Kidney (tissue), 14 donors: Measurements from ENCODE around the gene GPBP1L1. TPM values are rescaled to one million over a fixed set of nuclear protein-coding genes. Genes with fewer than 3 reads are reported as not detected.

Experiments
- DNase-seq, 5 donors: peaks; one replicate each; pipeline ENCODE4 v3.0.0-alpha.2; 2013 to 2020
- FAIRE-seq: peaks from 2 replicates; lab custom pipeline; 2012; peaks lifted over from hg19 to GRCh38; lab: Jason Lieb, UNC
- H3K27ac ChIP-seq, 2 donors: one replicate each; pipeline ENCODE4 v1.7.0; 2013; ENCODE audit warnings: low read depth in 2 of 2, low read length in 2 of 2, inconsistent platforms in 1 of 2
- H3K27me3 ChIP-seq: one replicate; pipeline ENCODE4 v1.7.1; 2013; ENCODE audit warnings: low read length, inconsistent platforms; ENCODE audit not compliant: control insufficient read depth, insufficient read depth
- H3K36me3 ChIP-seq, 3 donors: one replicate each; pipeline versions ENCODE4 v1.7.0 to v1.7.1; 2013; ENCODE audit warnings: low read length in 3 of 3, control low read depth in 1 of 3, inconsistent platforms in 1 of 3; ENCODE audit not compliant: insufficient read depth in 3 of 3, control insufficient read depth in 2 of 3
- H3K4me1 ChIP-seq, 3 donors: one replicate each; pipeline versions ENCODE4 v1.7.0 to v1.7.1; 2013; ENCODE audit warnings: low read length in 3 of 3, inconsistent platforms in 1 of 3, low read depth in 1 of 3; ENCODE audit not compliant: control insufficient read depth in 2 of 3, insufficient read depth in 2 of 3
- H3K4me3 ChIP-seq, 3 donors: one replicate each; pipeline versions ENCODE4 v1.7.0 to v1.8.1; 2013; ENCODE audit warnings: low read length in 3 of 3, control low read depth in 1 of 3, inconsistent platforms in 1 of 3
- H3K9ac ChIP-seq, 3 donors: one replicate each; pipeline versions ENCODE4 v1.7.0 to v1.7.1; 2013; ENCODE audit warnings: low read length in 3 of 3, control low read depth in 1 of 3, inconsistent platforms in 1 of 3
- H3K9me3 ChIP-seq, 3 donors: one replicate each; pipeline versions ENCODE4 v1.7.0 to v1.7.1; 2013; ENCODE audit warnings: low read length in 3 of 3, control low read depth in 1 of 3, inconsistent platforms in 1 of 3; ENCODE audit not compliant: control insufficient read depth in 2 of 3, insufficient read depth in 1 of 3
- intact Hi-C: fragments of 100-400 bp; cut with DNase I; formaldehyde crosslinking; loops from one replicate; pipeline ENCODE4 v1.11.1; 2022
- polyA plus RNA-seq: library from polyadenylated mRNA; stranded (reverse); fragments of 350-450 nt; fragmentation: Illumina TruSeq; extraction: RNeasy Lipid Tissue Mini Kit (QIAGEN cat#74804); gene quantifications from one replicate; pipeline ENCODE4 v1.2.3, GENCODE V29; 2014; ENCODE audit warnings: low read depth, low replicate concordance; ENCODE audit not compliant: insufficient read depth
- total RNA-seq: library from RNA; stranded (reverse); fragmentation: NEBNext Ultra II Directional; extraction: Animal tissue kit (Norgen Biotek cat#: 25700); gene quantifications from one replicate; pipeline ENCODE4 v1.2.1, GENCODE V29; 2021
- TF ChIP-seq, protein P1 (sequence below): IDR thresholded peaks from 3 replicates; pipeline ENCODE4 v1.5.1; 2012; ENCODE audit warnings: mild to moderate bottlenecking, moderate library complexity, borderline replicate concordance; ENCODE audit not compliant: insufficient read depth; ENCODE audit errors: extremely low read depth
- donor health status: control.
- donor health status: control.
- donor health status: control.
- donor health status: control.
- donor health status: control.
- donor health status: DM: yes; HTN: yes; CAD: no.
- donor health status: Normal renal cell carcinoma (clear cell type).

GPBP1L1 gene
- total and polyA plus RNA-seq, 2 donors from 2014 or later: 59.1 to 146 TPM

GRCh38 chr1:45674478-45674877 lies 11.9 kb downstream of the GPBP1L1 start:
- Histone ChIP-seq H3K9ac (no peak overlapping the region), H3K9me3 (no peaks in the 10 kb centered on the region), H3K4me1 (peaks cover 0 to 21% (median 13%) of the 10 kb centered on the region in 3 donors), H3K27me3 (no peaks in the 10 kb centered on the region), H3K4me3 (no peak overlapping the region), H3K27ac (no peak overlapping the region), H3K36me3 (no peaks in the 10 kb centered on the region)
- intact Hi-C loops: no loop called here
- TF ChIP-seq, protein P1, sequence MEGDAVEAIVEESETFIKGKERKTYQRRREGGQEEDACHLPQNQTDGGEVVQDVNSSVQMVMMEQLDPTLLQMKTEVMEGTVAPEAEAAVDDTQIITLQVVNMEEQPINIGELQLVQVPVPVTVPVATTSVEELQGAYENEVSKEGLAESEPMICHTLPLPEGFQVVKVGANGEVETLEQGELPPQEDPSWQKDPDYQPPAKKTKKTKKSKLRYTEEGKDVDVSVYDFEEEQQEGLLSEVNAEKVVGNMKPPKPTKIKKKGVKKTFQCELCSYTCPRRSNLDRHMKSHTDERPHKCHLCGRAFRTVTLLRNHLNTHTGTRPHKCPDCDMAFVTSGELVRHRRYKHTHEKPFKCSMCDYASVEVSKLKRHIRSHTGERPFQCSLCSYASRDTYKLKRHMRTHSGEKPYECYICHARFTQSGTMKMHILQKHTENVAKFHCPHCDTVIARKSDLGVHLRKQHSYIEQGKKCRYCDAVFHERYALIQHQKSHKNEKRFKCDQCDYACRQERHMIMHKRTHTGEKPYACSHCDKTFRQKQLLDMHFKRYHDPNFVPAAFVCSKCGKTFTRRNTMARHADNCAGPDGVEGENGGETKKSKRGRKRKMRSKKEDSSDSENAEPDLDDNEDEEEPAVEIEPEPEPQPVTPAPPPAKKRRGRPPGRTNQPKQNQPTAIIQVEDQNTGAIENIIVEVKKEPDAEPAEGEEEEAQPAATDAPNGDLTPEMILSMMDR: no peak
- FAIRE-seq (no peak), DNase-seq (no peak)

DNA sequence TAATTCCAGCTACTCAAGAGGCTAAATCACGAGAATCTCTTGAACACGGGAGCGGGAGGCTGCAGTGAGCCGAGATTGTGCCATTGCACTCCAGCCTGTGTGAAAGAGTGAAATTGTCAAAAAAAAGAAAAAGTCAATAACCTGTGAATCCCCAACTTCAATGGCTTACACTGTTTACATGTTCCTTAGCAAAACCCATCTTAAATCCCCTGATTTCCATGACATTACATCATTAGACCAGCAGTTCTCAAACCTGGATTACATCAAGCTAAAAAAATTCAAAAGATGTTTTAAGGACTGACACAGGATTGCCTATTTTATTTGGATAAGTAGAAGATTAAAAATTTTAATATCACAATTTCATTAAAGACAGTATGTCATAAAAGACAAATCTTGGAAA lies 12.4 kb downstream of the GPBP1L1 start:
- no peaks in the 10 kb centered on the region for H3K9me3 ChIP-seq
- no peak overlapping the region for H3K4me3 ChIP-seq
- H3K36me3 ChIP-seq: no peaks in the 10 kb centered on the region
- TF ChIP-seq, protein P1: no peak
- H3K4me1 ChIP-seq: peaks cover 0 to 21% (median 13%) of the 10 kb centered on the region in 3 donors
- H3K27ac ChIP-seq: no peak overlapping the region
- DNase-seq (no peak), FAIRE-seq (no peak)
- H3K9ac ChIP-seq: no peak overlapping the region
- intact Hi-C loops: no loop called here
- no peaks in the 10 kb centered on the region for H3K27me3 ChIP-seq

DNA sequence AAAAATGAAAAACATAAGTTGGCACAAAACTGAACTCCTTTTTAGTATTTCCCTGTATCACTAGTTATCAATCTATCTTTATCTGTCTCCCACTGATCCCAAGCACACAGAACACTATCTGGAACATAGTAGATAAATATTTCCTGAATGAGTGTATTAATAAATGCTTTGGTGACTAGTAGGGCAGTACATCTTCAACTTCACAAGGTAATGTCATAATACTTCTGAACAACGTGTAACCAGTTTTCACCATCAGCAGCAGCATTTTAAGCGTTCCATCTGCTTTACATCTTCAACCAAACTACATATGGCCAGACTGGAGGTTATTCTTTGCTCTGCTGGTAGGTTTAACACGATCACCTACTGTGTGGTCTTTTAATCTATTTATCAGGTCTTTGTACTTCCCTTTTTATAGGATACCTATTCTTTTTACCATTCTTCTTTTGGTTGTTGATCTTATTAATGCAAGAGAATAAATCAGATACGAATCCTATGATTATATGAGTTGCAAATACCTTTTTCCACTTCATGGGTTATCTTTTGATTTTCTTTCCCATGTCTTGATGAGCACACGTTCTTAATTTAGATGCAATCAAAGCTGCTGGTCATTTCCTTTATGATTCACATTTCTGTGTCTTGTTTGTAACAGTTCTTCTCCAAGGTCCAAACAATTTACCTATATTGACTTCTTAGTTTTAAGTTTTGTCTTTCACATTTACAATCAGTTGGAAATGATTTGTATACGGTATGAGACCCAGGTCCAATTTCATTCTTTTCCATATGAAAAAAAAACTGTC lies 16.3 kb downstream of the GPBP1L1 start:
- H3K27ac ChIP-seq: no peak overlapping the region
- TF ChIP-seq, protein P1: no peak
- no peak for DNase-seq
- intact Hi-C loops: no loop called here
- H3K36me3 ChIP-seq: no peaks in the 10 kb centered on the region
- no peak overlapping the region for H3K9ac ChIP-seq
- H3K4me1 ChIP-seq: peaks cover 0 to 24% (median 19%) of the 10 kb centered on the region in 3 donors
- no peaks in the 10 kb centered on the region for H3K9me3 ChIP-seq
- H3K27me3 ChIP-seq: no peaks in the 10 kb centered on the region
- no peak overlapping the region for H3K4me3 ChIP-seq
- no peak for FAIRE-seq
